ENCODE measurements around the gene KCNH1.

DNA sequence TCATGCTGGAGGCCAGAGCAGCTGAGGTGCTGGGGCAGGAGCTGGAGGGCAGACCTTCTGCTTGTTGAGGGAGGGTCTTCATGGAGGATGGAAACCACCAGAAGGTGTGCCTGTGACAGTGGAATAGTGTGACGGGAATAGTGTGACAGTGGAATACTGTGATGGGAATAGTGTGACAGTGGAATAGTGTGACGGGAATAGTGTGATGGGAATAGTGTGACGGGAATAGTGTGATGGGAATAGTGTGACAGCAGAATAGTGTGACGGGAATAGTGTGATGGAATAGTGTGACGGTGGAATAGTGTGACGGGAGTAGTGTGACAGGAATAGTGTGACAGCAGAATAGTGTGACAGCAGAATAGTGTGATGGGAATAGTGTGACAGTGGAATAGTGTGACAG lies 480.2 kb downstream of the KCNH1 start:
- no peak for TF ChIP-seq POLR2AphosphoS5 (IDR thresholded peaks at IDR 0.05; ENCODE audit: control insufficient read depth, insufficient read depth, low read depth, low read length)
- TF ChIP-seq, protein P1, sequence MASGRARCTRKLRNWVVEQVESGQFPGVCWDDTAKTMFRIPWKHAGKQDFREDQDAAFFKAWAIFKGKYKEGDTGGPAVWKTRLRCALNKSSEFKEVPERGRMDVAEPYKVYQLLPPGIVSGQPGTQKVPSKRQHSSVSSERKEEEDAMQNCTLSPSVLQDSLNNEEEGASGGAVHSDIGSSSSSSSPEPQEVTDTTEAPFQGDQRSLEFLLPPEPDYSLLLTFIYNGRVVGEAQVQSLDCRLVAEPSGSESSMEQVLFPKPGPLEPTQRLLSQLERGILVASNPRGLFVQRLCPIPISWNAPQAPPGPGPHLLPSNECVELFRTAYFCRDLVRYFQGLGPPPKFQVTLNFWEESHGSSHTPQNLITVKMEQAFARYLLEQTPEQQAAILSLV (tag; IDR thresholded peaks at IDR 0.05) = no peak
- no peak for TF ChIP-seq RCOR1 (IDR thresholded peaks at IDR 0.05; ENCODE audit: borderline replicate concordance in 1 of 2, low read depth in 2 of 2, low read length in 2 of 2)
- TF ChIP-seq CTCF (IDR thresholded peaks at IDR 0.05 in 2 of 3, conservative IDR thresholded peaks at IDR 0.05 in 1 of 3; ENCODE audit: insufficient read depth in 2 of 3, low read depth in 1 of 3, low read length in 3 of 3) = no peak
- TF ChIP-seq, protein P2, sequence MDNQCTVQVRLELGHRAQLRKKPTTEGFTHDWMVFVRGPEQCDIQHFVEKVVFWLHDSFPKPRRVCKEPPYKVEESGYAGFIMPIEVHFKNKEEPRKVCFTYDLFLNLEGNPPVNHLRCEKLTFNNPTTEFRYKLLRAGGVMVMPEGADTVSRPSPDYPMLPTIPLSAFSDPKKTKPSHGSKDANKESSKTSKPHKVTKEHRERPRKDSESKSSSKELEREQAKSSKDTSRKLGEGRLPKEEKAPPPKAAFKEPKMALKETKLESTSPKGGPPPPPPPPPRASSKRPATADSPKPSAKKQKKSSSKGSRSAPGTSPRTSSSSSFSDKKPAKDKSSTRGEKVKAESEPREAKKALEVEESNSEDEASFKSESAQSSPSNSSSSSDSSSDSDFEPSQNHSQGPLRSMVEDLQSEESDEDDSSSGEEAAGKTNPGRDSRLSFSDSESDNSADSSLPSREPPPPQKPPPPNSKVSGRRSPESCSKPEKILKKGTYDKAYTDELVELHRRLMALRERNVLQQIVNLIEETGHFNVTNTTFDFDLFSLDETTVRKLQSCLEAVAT (IDR thresholded peaks at IDR 0.05) = no peak
- no peak for TF ChIP-seq EZH2 (IDR thresholded peaks at IDR 0.05; ENCODE audit: borderline replicate concordance, low read depth, low read length)
- TF ChIP-seq MAFG (tag; conservative IDR thresholded peaks at IDR 0.05) = no peak
- no peak for TF ChIP-seq HEY1 (CRISPR knock-in tag; IDR thresholded peaks at IDR 0.05; ENCODE audit: borderline replicate concordance)
- no peak for TF ChIP-seq EHMT2 (IDR thresholded peaks at IDR 0.05)
- TF ChIP-seq SREBF1 (IDR thresholded peaks at IDR 0.05; ENCODE audit: borderline replicate concordance, low read depth, low read length) = no peak
- TF ChIP-seq POLR2A (conservative IDR thresholded peaks at IDR 0.05) = no peak
